GM12892 (cell line): ENCODE measurements around the gene SEC16A.

ENCODE experiments used
- DNase-seq: peaks from one replicate; pipeline ENCODE4 v3.0.0; 2011; ENCODE audit not compliant: insufficient read length
- FAIRE-seq: peaks from 2 replicates; lab custom pipeline; 2011; peaks lifted over from hg19 to GRCh38; lab: Jason Lieb, UNC
- POLR2A ChIP-seq: IDR thresholded peaks from 2 replicates; pipeline ENCODE4 v1.6.1; 2011; ENCODE audit warnings: low read depth, low read length, control low read depth
- POLR2AphosphoS5 ChIP-seq: IDR thresholded peaks from 2 replicates; pipeline ENCODE4 v1.6.1; 2011; ENCODE audit warnings: low read depth, low read length, control low read depth
- TAF1 ChIP-seq: IDR thresholded peaks from 2 replicates; pipeline ENCODE4 v1.6.1; 2011; ENCODE audit warnings: low read depth, mild to moderate bottlenecking, control low read depth, low read length, borderline replicate concordance

The SEC16A gene

GRCh38 chr9:136516191-136516654 lies 33.4 kb upstream of the SEC16A start:
- FAIRE-seq (no peak), DNase-seq (no peak)
- no peak for TF ChIP-seq POLR2A
- TF ChIP-seq POLR2AphosphoS5 = no peak
- no peak for TF ChIP-seq TAF1

- TF ChIP-seq POLR2AphosphoS5 (no peak), TAF1 (no peak), POLR2A (no peak)
- DNase-seq = no peak
- FAIRE-seq = no peak
These were observed 32.4 kb upstream of the SEC16A start for GRCh38 chr9:136515276-136515675.

GRCh38 chr9:136514022-136514714 lies 31.3 kb upstream of the SEC16A start:
- no peak for TF ChIP-seq POLR2A
- no peak for TF ChIP-seq TAF1
- TF ChIP-seq POLR2AphosphoS5 = no peak
- FAIRE-seq (no peak), DNase-seq (no peak)

- no peak for DNase-seq
- TF ChIP-seq TAF1 = no peak
- TF ChIP-seq POLR2AphosphoS5 = no peak
- no peak for TF ChIP-seq POLR2A
- FAIRE-seq = no peak
These were observed 30.4 kb upstream of the SEC16A start for GRCh38 chr9:136513191-136513590.

GRCh38 chr9:136512651-136513071 lies 29.8 kb upstream of the SEC16A start:
- no peak for FAIRE-seq
- peak; percentile 72 for DNase-seq
- TF ChIP-seq TAF1 = no peak
- TF ChIP-seq POLR2AphosphoS5 = no peak

GRCh38 chr9:136511670-136512592 lies 29.1 kb upstream of the SEC16A start:
- DNase-seq (no peak), FAIRE-seq (no peak)
- TF ChIP-seq POLR2AphosphoS5 (no peak), TAF1 (no peak), POLR2A (no peak)

- TF ChIP-seq POLR2AphosphoS5 (0 out of 2 replicates have a peak, but pooled peaks have one; percentile 2), TAF1 (no peak)
- no peak for FAIRE-seq
- DNase-seq = no peak
These were observed 28.4 kb upstream of the SEC16A start for GRCh38 chr9:136511144-136511669.

GRCh38 chr9:136510561-136510960 lies 27.7 kb upstream of the SEC16A start:
- DNase-seq (no peak), FAIRE-seq (no peak)
- TF ChIP-seq POLR2A (no peak), POLR2AphosphoS5 (0 out of 2 replicates have a peak, but pooled peaks have one; percentile 8)

GRCh38 chr9:136509549-136509948 lies 26.7 kb upstream of the SEC16A start:
- no peak for DNase-seq
- FAIRE-seq = no peak
- no peak for TF ChIP-seq TAF1
- no peak for TF ChIP-seq POLR2AphosphoS5
- TF ChIP-seq POLR2A = no peak

- TF ChIP-seq POLR2A = no peak
- TF ChIP-seq POLR2AphosphoS5 = no peak
- TF ChIP-seq TAF1 = no peak
- no peak for DNase-seq
- no peak for FAIRE-seq
These were observed 26.1 kb upstream of the SEC16A start for GRCh38 chr9:136508729-136509500.

- FAIRE-seq = no peak
- DNase-seq = no peak
- TF ChIP-seq POLR2A (no peak), POLR2AphosphoS5 (no peak), TAF1 (no peak)
These were observed 25.1 kb upstream of the SEC16A start for GRCh38 chr9:136507992-136508375.
